Measurements from ENCODE around the gene RAD51B.

DNA sequence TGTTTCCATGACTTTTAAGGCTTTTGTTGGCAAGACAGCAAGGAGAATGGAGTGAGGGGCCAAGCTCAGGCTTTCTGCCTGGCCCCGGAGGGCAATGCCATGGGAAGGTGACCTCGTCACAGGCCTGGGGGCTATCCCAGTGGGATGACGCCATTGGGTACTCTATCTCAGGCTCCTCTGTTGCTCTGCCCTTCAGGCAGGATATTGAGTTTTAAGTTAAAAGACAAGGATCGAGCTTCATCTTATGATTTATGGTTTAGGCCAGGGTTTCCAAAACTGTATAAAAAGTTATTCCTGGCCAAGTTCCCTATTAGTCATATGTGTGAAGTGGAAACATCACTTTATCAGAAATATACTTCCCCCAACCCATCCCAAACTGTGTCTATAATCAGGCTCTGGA, 845.6 kb downstream of the RAD51B start:
- TF ChIP-seq POLR2A (IDR thresholded peaks at IDR 0.05; ENCODE audit: low read depth, low read length) (no peak), TAF1 (IDR thresholded peaks at IDR 0.05; ENCODE audit: low read depth, low read length) (no peak), PAX5 (IDR thresholded peaks at IDR 0.05; ENCODE audit: insufficient read depth, low read length, severe bottlenecking) (no peak), POLR2AphosphoS5 (IDR thresholded peaks at IDR 0.05; ENCODE audit: low read depth, low read length) (no peak), POU2F2 (IDR thresholded peaks at IDR 0.05; ENCODE audit: low read depth, low read length) (no peak)

All from GM12891 (cell line).